GM12878 (cell line): ENCODE measurements around the gene MED13L. TPM values are rescaled to one million over a fixed set of nuclear protein-coding genes. Genes with fewer than 3 reads are reported as not detected.

Experiments
- ATAC-seq: fragments of 200-7000 bp; cut with Tn5 transposase; 3 replicates; pipeline ENCODE4 v1.9.1; 2020; ENCODE audit warnings: mild to moderate bottlenecking, moderate library complexity
- BruUV-seq: library from RNA; stranded (reverse); fragments of 400-500 nt; replicated peaks from 2 replicates; lab custom pipeline; 2021; lab: Mats Ljungman, UMichigan
- CTCF ChIA-PET: fragments of 300-600 bp; sonication (Branson Sonifier 250); formaldehyde crosslinking; extraction: SDS; loops from one replicate; lab custom pipeline; 2021; ENCODE audit warnings: inconsistent platforms; lab: Yijun Ruan, JAX
- POLR2A ChIA-PET: fragments of 350-600 bp; formaldehyde crosslinking; extraction: SDS; loops from one replicate; lab custom pipeline; 2021; ENCODE audit warnings: inconsistent platforms; lab: Charles Lee
- RAD21 ChIA-PET: fragments of 300-600 bp; sonication (Branson Sonifier 250); formaldehyde crosslinking; loops from one replicate; lab custom pipeline; 2023; ENCODE audit warnings: antibody characterized with exemption; ENCODE audit not compliant: unreplicated experiment; lab: Charles Lee
- SMC1A ChIA-PET: fragments of 300-600 bp; sonication (Branson Sonifier 250); formaldehyde crosslinking; loops from one replicate; lab custom pipeline; 2023; ENCODE audit not compliant: unreplicated experiment, uncharacterized antibody; lab: Charles Lee
- DNase-seq: peaks from one replicate; pipeline ENCODE4 v3.0.0-alpha.2; 2011; ENCODE audit warnings: low read depth, low spot score
- FAIRE-seq: peaks from 3 replicates; lab custom pipeline; 2011; peaks lifted over from hg19 to GRCh38; lab: Jason Lieb, UNC
- H2AFZ ChIP-seq: 2 replicates; pipeline ENCODE4 v1.6.0; 2011; ENCODE audit warnings: low read depth, low read length, control low read depth; ENCODE audit not compliant: control insufficient read depth
- H3K27ac ChIP-seq: 2 replicates; pipeline ENCODE4 v1.5.1; 2011; ENCODE audit warnings: control low read depth; ENCODE audit not compliant: control insufficient read depth, insufficient read depth
- H3K27me3 ChIP-seq, 2 experiments: replicated peaks in 1 of 2; 2 replicates each; pipeline versions ENCODE4 v1.6.0 to v1.6.1; 2011; ENCODE audit warnings: low read length in 1 of 2; ENCODE audit not compliant: control insufficient read depth in 2 of 2, insufficient read depth in 2 of 2
- H3K36me3 ChIP-seq, 2 experiments: 2 replicates each; pipeline ENCODE4 v1.5.1; 2011; ENCODE audit warnings: low read length in 1 of 2; ENCODE audit not compliant: control insufficient read depth in 2 of 2, insufficient read depth in 2 of 2
- H3K4me1 ChIP-seq: 2 replicates; pipeline ENCODE4 v1.6.1; 2011; ENCODE audit warnings: mild to moderate bottlenecking, low read length, moderate library complexity, mixed read lengths; ENCODE audit not compliant: control insufficient read depth, insufficient read depth
- H3K4me2 ChIP-seq: 2 replicates; pipeline ENCODE4 v1.6.0; 2011; ENCODE audit warnings: control low read depth; ENCODE audit not compliant: control insufficient read depth, insufficient read depth
- H3K4me3 ChIP-seq: fragments of 200-600 bp; sonication (generic); 2 replicates; pipeline ENCODE4 v1.5.1; 2016
- H3K79me2 ChIP-seq: 2 replicates; pipeline ENCODE4 v1.6.0; 2011; ENCODE audit warnings: low read length; ENCODE audit not compliant: control insufficient read depth, insufficient read depth
- H3K9ac ChIP-seq: 2 replicates; pipeline ENCODE4 v1.8.0; 2011; ENCODE audit warnings: low read length, control low read depth, mixed read lengths; ENCODE audit not compliant: control insufficient read depth, insufficient read depth
- H3K9me3 ChIP-seq: replicated peaks from 3 replicates; pipeline ENCODE4 v1.5.1; 2011; ENCODE audit warnings: mild to moderate bottlenecking, low read length; ENCODE audit not compliant: control insufficient read depth, insufficient read depth
- H4K20me1 ChIP-seq: 2 replicates; pipeline ENCODE4 v1.6.0; 2011; ENCODE audit not compliant: control insufficient read depth, insufficient read depth
- MYB ChIP-seq: fragments of 150-350 bp; IDR thresholded peaks from 2 replicates; pipeline ENCODE4 v1.6.1; 2014; ENCODE audit warnings: mild to moderate bottlenecking, low read depth, low read length, borderline replicate concordance
- SRF ChIP-seq, 2 experiments: IDR thresholded peaks; 2 replicates each; pipeline ENCODE4 v1.6.1; 2011; ENCODE audit warnings: low read depth in 2 of 2, low read length in 2 of 2, mild to moderate bottlenecking in 1 of 2, moderate library complexity in 1 of 2
- STAT1 ChIP-seq: fragments of 450-650 bp; conservative IDR thresholded peaks from 2 replicates; pipeline ENCODE4 v1.6.1; 2014; ENCODE audit warnings: antibody characterized with exemption, mild to moderate bottlenecking
- ZSCAN29 ChIP-seq: fragments of 450-650 bp; IDR thresholded peaks from 2 replicates; pipeline ENCODE4 v1.6.1; 2017; ENCODE audit warnings: mild to moderate bottlenecking, moderate library complexity
- WGBS: methylation state at CpG from one replicate; pipeline ENCODE4 v1.1.6; 2016; ENCODE audit warnings: low lambda C conversion rate; ENCODE audit not compliant: insufficient replicate concordance, insufficient coverage; ENCODE audit errors: missing lambda C conversion rate; 5-methylcytosine and 5-hydroxymethylcytosine counted together
- in situ Hi-C: fragments of 300-500 bp; cut with MboI; formaldehyde crosslinking; loops from 9 replicates; pipeline ENCODE4 v1.14.3; 2018; ENCODE audit warnings: mixed read lengths
- intact Hi-C: fragments of 100-400 bp; cut with micrococcal nuclease; formaldehyde crosslinking; loops from one replicate; pipeline ENCODE4 v1.14.2; 2022; ENCODE audit not compliant: unreplicated experiment
- polyA plus RNA-seq, 11 experiments: library from polyadenylated mRNA; depleted of rRNA in 4 of 11; unstranded in 6 of 11; stranded (reverse) in 5 of 11; fragments of >200 nt; fragmentation: Nextera tagmentation in 4 of 11; fragmentation: Illumina TruSeq in 1 of 11; extraction: Ambion mirVana in 4 of 11; extraction: Trizol in 1 of 11; gene quantifications; 1 replicate in 1 of 11; 2 replicates in 10 of 11; pipeline versions ENCODE4 v1.2.1 to v1.2.3, GENCODE V29; 2011 to 2016; ENCODE audit warnings: inconsistent platforms in 2 of 11, missing spikeins in 2 of 11, low read depth in 1 of 11
- total RNA-seq, 4 experiments: library from RNA; depleted of rRNA in 3 of 4; stranded (reverse); fragments of >200 nt in 3 of 4; fragmentation: Illumina TruSeq in 1 of 4; extraction: Trizol in 1 of 4; gene quantifications; 2 replicates each; pipeline versions ENCODE4 v1.2.1 to v1.2.3, GENCODE V29; 2013 to 2021
- TF ChIP-seq, protein P1 (sequence below): IDR thresholded peaks from 2 replicates; pipeline ENCODE4 v1.6.1; 2011; ENCODE audit warnings: borderline replicate concordance, low read depth, mild to moderate bottlenecking, moderate library complexity, low read length; ENCODE audit not compliant: insufficient read depth, poor library complexity, severe bottlenecking
- TF ChIP-seq, protein P2 (sequence below): IDR thresholded peaks from 2 replicates; pipeline ENCODE4 v1.6.1; 2012; ENCODE audit warnings: low read length, inconsistent platforms
- TF ChIP-seq, protein P3 (sequence below): fragments of 450-650 bp; IDR thresholded peaks from 2 replicates; pipeline ENCODE4 v1.6.1; 2017; ENCODE audit warnings: mild to moderate bottlenecking
- TF ChIP-seq, protein P4 (sequence below): fragments of 450-650 bp; IDR thresholded peaks from 2 replicates; pipeline ENCODE4 v1.6.1; 2016; ENCODE audit warnings: mild to moderate bottlenecking

Gene MED13L
- total and polyA plus RNA-seq, 10 of the 15 experiments (the other 5 are each of a cell fraction or from before 2014, with no cell fraction given) = 3.7 to 30.1 (median 9.1) TPM

DNA sequence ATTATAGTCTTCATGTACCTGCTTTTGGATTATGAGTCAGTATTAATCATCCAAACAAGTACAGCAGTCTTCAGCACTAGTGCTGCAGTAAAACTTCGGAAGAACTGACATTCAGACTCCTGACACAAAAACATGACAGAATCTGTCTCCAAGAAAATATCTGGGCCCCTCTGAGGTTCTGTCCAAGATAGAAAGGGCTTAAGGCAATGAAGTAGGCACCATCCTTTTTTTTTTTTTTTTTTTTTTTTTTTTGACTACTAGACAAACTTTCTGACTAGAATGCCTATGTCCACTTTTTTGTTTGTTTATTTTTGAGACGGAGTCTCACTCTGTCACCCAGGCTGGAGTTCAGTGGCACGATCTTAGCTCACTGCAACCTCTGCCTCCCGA, 112.5 kb downstream of the MED13L start:
- SMC1A ChIA-PET = no interaction called here
- H3K4me3 ChIP-seq = no peak overlapping the region
- CTCF ChIA-PET = interaction anchor here (1.2 kb wide), 1 partner anchor 29 kb away, joined by 3 read pairs; no protein-coding TSS in a partner anchor
- POLR2A ChIA-PET = no interaction called here
- intact Hi-C loops (no loop called here), in situ Hi-C loops (no loop called here)
- no peaks in the 10 kb centered on the region; the same call in 2 of the 3 replicates for H3K9me3 ChIP-seq
- BruUV-seq = no TSS peak
- no peak overlapping the region for H3K27ac ChIP-seq
- no peaks in the 10 kb centered on the region for H4K20me1 ChIP-seq
- DNase-seq (no peak), ATAC-seq (no peak), FAIRE-seq (no peak)
- H3K9ac ChIP-seq = no peak overlapping the region
- H3K79me2 ChIP-seq = no peaks in the 10 kb centered on the region; the same call in 1 of the 2 replicates
- no peaks in the 10 kb centered on the region for H3K27me3 ChIP-seq
- no peak overlapping the region for H2AFZ ChIP-seq
- no peak overlapping the region for H3K4me2 ChIP-seq
- RAD21 ChIA-PET = no interaction called here
- TF ChIP-seq, protein P1, sequence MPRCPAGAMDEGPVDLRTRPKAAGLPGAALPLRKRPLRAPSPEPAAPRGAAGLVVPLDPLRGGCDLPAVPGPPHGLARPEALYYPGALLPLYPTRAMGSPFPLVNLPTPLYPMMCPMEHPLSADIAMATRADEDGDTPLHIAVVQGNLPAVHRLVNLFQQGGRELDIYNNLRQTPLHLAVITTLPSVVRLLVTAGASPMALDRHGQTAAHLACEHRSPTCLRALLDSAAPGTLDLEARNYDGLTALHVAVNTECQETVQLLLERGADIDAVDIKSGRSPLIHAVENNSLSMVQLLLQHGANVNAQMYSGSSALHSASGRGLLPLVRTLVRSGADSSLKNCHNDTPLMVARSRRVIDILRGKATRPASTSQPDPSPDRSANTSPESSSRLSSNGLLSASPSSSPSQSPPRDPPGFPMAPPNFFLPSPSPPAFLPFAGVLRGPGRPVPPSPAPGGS = no peak
- TF ChIP-seq STAT1 (no peak), ZSCAN29 (no peak), MYB (no peak), SRF (IDR thresholded peaks at IDR 0.05; ENCODE audit: low read depth in 2 of 2, low read length in 2 of 2) (no peak)
- TF ChIP-seq, protein P2, sequence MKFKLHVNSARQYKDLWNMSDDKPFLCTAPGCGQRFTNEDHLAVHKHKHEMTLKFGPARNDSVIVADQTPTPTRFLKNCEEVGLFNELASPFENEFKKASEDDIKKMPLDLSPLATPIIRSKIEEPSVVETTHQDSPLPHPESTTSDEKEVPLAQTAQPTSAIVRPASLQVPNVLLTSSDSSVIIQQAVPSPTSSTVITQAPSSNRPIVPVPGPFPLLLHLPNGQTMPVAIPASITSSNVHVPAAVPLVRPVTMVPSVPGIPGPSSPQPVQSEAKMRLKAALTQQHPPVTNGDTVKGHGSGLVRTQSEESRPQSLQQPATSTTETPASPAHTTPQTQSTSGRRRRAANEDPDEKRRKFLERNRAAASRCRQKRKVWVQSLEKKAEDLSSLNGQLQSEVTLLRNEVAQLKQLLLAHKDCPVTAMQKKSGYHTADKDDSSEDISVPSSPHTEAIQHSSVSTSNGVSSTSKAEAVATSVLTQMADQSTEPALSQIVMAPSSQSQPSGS = no peak
- TF ChIP-seq, protein P3, sequence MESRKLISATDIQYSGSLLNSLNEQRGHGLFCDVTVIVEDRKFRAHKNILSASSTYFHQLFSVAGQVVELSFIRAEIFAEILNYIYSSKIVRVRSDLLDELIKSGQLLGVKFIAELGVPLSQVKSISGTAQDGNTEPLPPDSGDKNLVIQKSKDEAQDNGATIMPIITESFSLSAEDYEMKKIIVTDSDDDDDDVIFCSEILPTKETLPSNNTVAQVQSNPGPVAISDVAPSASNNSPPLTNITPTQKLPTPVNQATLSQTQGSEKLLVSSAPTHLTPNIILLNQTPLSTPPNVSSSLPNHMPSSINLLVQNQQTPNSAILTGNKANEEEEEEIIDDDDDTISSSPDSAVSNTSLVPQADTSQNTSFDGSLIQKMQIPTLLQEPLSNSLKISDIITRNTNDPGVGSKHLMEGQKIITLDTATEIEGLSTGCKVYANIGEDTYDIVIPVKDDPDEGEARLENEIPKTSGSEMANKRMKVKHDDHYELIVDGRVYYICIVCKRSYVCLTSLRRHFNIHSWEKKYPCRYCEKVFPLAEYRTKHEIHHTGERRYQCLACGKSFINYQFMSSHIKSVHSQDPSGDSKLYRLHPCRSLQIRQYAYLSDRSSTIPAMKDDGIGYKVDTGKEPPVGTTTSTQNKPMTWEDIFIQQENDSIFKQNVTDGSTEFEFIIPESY = no peak
- TF ChIP-seq, protein P4, sequence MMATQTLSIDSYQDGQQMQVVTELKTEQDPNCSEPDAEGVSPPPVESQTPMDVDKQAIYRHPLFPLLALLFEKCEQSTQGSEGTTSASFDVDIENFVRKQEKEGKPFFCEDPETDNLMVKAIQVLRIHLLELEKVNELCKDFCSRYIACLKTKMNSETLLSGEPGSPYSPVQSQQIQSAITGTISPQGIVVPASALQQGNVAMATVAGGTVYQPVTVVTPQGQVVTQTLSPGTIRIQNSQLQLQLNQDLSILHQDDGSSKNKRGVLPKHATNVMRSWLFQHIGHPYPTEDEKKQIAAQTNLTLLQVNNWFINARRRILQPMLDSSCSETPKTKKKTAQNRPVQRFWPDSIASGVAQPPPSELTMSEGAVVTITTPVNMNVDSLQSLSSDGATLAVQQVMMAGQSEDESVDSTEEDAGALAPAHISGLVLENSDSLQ = no peak
- 84% methylated on average over 4 of the region's 4 CpGs for WGBS
- no peaks in the 10 kb centered on the region for H3K4me1 ChIP-seq
- no peaks in the 10 kb centered on the region for H3K36me3 ChIP-seq
